Bronchial epithelial cell (primary cell): ENCODE results near the gene PHLDB1. TPM values are rescaled to one million over a fixed set of nuclear protein-coding genes. Genes with fewer than 3 reads are reported as not detected.

Experiments used
- DNase-seq: peaks from one replicate; pipeline ENCODE4 v3.0.0-alpha.2; 2010; ENCODE audit warnings: low read depth
- FAIRE-seq: peaks from 2 replicates; lab custom pipeline; 2011; peaks lifted over from hg19 to GRCh38; lab: Jason Lieb, UNC
- H3K27me3 ChIP-seq: 2 replicates; pipeline ENCODE4 v1.5.1; 2011; ENCODE audit warnings: low read length; ENCODE audit not compliant: control insufficient read depth, insufficient read depth
- H3K36me3 ChIP-seq: 2 replicates; pipeline ENCODE4 v1.5.1; 2011; ENCODE audit warnings: low read length; ENCODE audit not compliant: control insufficient read depth, insufficient read depth
- H3K4me3 ChIP-seq: 2 replicates; pipeline ENCODE4 v1.5.1; 2011; ENCODE audit warnings: mild to moderate bottlenecking, low read depth, low read length, control low read depth
- total RNA-seq: library from RNA; depleted of rRNA; stranded (reverse); fragments of >200 nt; gene quantifications from 2 replicates; pipeline ENCODE4 v1.2.1, GENCODE V29; 2014
- TF ChIP-seq, protein P1 (sequence below): IDR thresholded peaks from 2 replicates; pipeline ENCODE4 v1.5.1; 2011; ENCODE audit warnings: mild to moderate bottlenecking, moderate library complexity, low read length, control low read depth, inconsistent platforms; ENCODE audit not compliant: insufficient read depth, severe bottlenecking

Gene PHLDB1
- total RNA-seq, 1 donor from 2014 or later, result 22.6 TPM

- no peak for FAIRE-seq
- TF ChIP-seq, protein P1, sequence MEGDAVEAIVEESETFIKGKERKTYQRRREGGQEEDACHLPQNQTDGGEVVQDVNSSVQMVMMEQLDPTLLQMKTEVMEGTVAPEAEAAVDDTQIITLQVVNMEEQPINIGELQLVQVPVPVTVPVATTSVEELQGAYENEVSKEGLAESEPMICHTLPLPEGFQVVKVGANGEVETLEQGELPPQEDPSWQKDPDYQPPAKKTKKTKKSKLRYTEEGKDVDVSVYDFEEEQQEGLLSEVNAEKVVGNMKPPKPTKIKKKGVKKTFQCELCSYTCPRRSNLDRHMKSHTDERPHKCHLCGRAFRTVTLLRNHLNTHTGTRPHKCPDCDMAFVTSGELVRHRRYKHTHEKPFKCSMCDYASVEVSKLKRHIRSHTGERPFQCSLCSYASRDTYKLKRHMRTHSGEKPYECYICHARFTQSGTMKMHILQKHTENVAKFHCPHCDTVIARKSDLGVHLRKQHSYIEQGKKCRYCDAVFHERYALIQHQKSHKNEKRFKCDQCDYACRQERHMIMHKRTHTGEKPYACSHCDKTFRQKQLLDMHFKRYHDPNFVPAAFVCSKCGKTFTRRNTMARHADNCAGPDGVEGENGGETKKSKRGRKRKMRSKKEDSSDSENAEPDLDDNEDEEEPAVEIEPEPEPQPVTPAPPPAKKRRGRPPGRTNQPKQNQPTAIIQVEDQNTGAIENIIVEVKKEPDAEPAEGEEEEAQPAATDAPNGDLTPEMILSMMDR, result no peak
These were observed 25.3 kb downstream of the PHLDB1 start for GRCh38 chr11:118632577-118633318.

GRCh38 chr11:118633319-118633690, 25.9 kb downstream of the PHLDB1 start:
- TF ChIP-seq, protein P1, result no peak

More at GRCh38 chr11:118632577-118633318, 25.3 kb downstream of the PHLDB1 start:
- no peaks in the 10 kb centered on the region for H3K27me3 ChIP-seq
- no peak overlapping the region for H3K4me3 ChIP-seq
- no peak for DNase-seq
- peaks cover 11% of the 10 kb centered on the region for H3K36me3 ChIP-seq

DNA sequence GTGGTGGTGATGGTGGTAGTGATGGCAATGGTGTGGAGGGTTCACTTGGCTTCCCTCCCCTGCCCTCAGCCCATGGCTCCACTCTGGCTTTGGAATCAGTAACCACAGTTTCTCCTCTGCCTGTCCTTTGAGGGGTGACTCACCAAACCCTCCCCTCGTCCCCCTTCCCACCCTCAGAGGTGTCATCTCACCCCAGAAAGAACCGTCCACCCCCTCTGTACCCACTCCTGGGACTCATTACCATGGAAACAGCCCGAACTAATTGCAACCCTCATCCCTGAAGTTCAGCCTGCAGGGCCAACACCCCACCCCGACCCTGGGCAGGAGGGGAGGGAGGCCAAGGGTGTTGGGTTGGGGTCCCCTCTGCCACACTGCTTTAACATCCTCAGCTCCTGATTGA, 26.6 kb downstream of the PHLDB1 start:
- TF ChIP-seq, protein P1, result no peak
- Histone ChIP-seq H3K36me3 (peaks cover 9% of the 10 kb centered on the region), H3K27me3 (no peaks in the 10 kb centered on the region), H3K4me3 (no peak overlapping the region)
- DNase-seq (no peak), FAIRE-seq (peak; percentile 70)

More at GRCh38 chr11:118633319-118633690, 25.9 kb downstream of the PHLDB1 start:
- no peak for DNase-seq
- peaks cover 9% of the 10 kb centered on the region for H3K36me3 ChIP-seq
- H3K4me3 ChIP-seq, result no peak overlapping the region
- no peak for FAIRE-seq
- H3K27me3 ChIP-seq, result no peaks in the 10 kb centered on the region

- Histone ChIP-seq H3K36me3 (peaks cover 9% of the 10 kb centered on the region), H3K27me3 (no peaks in the 10 kb centered on the region), H3K4me3 (peak overlapping the region; percentile 12)
- DNase-seq (peak; percentile 47), FAIRE-seq (no peak)
- TF ChIP-seq, protein P1, result peak; percentile 20
These were observed 27.2 kb downstream of the PHLDB1 start for GRCh38 chr11:118634431-118635236.

DNA sequence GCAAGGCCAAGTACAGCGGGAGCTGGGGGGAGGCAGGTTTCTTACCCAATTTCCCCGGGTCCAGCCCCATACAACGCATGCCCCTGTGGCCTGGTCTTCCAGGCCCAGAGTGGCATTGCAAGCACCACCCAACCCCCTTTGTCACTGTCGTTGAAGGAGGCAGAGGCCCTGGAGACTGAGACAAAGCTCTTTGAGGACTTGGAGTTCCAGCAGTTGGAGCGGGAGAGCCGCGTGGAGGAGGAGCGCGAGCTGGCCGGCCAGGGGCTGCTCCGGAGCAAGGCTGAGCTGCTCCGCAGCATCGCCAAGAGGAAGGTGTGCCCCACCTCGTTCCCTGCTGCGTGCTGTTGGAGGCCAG, 27.8 kb downstream of the PHLDB1 start:
- H3K27me3 ChIP-seq, result no peaks in the 10 kb centered on the region
- no peak for DNase-seq
- TF ChIP-seq, protein P1, result no peak
- H3K4me3 ChIP-seq, result no peak overlapping the region
- peaks cover 12% of the 10 kb centered on the region for H3K36me3 ChIP-seq
- FAIRE-seq, result no peak
